HL-60/S4 treated with retinoic acid at 250 ng/mL for 4 days and 3 days (cell line): ENCODE results near the gene MACROH2A2.
"Not testable (repeated sequence)": the region's sequence is repeated elsewhere in the genome, so short reads cannot be mapped to it uniquely, and the experiment has no call there.

Experiments used
- in situ Hi-C: fragments of 300-500 bp; cut with MboI; formaldehyde crosslinking; loops from 2 replicates; pipeline ENCODE4 v1.7.0; 2022; ENCODE audit warnings: low sequenced_read_pairs

The MACROH2A2 gene

GRCh38 chr10:70066190-70066589, 13.5 kb downstream of the MACROH2A2 start:
- in situ Hi-C loops, result no loop called here

- in situ Hi-C loops, result no loop called here
These were observed 14.9 kb downstream of the MACROH2A2 start for GRCh38 chr10:70067586-70067985.

DNA sequence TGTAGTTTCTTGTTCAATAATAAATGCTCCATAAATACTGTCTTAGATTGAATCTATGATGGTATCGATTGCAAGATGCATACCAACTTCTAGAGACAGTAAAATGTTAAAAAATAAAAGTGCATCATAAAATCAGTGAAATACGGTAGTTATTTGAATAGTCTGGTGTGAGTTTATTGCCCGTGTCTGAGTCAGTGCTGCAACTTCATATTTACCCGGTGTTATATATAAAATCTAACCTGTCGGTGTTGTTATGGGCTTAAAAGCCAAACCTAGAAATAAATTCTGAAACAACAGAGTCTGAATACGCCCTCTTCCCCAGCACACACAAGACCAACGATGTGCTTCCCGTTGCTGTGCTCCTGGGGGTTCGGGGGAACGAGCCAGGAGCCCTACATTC, 16.3 kb downstream of the MACROH2A2 start:
- in situ Hi-C loops, result no loop called here

- in situ Hi-C loops, result no loop called here
These were observed 16.7 kb downstream of the MACROH2A2 start for GRCh38 chr10:70069346-70069745.

DNA sequence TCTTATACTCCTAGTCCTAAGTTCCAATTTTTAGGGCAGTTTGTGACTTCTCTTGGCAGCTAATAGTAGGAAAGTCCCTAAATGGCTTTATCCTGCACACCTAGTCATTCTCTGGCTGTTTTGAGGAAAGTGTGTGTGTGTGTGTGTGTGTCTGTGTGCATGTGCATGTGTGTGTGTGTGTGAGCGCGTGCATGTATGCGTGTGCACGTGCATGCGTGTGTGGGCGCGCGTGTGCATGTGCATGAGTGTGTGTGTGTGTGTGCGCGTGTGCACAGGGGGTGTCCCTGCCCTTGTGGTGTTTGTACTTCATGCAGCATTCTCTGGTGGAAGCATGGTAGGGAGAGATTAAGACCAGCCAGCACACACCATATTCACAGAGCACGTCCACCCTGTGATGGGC, 18.2 kb downstream of the MACROH2A2 start:
- in situ Hi-C loops, result no loop called here

- in situ Hi-C loops, result no loop called here
These were observed 21.5 kb downstream of the MACROH2A2 start for GRCh38 chr10:70074165-70074564.

DNA sequence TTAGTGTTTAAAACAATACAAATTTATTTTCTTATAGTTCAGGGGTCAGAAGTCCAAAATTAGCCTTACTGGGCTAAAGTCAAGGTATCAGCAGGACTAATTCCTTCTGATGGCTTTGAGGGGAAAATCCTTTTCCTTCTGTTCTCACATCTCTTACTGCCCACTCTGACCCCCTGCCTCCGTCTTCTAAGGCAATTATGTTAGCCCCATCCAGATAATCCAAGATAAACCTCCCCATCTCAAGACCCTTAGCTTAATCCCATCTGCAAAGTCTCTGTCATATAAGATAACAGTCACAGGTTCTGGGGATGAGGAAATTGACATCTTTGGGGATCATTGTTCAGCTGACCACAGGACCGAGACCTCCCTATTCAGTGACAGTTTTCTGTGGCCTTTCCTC, 22.3 kb downstream of the MACROH2A2 start:
- in situ Hi-C loops, result no loop called here

DNA sequence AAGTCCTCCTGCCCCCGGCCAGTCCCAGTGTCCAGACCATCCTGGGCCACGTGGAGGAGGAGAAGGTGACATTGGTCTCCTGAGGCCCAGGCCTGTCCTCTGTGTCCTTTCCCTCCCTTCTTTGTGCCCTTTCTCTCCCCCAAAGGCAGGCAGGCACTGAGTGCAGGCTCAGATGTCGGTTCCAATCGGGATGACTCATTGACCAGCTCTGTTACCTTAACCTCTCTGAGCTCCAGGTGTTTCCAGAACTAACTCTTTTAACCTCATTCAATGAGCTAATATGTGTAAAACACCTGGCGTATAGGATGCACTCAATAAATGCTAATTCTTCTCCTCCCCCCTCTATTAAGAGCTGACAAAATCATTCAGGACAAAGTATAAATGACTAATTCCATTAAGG, 25.7 kb downstream of the MACROH2A2 start:
- in situ Hi-C loops, result no loop called here

DNA sequence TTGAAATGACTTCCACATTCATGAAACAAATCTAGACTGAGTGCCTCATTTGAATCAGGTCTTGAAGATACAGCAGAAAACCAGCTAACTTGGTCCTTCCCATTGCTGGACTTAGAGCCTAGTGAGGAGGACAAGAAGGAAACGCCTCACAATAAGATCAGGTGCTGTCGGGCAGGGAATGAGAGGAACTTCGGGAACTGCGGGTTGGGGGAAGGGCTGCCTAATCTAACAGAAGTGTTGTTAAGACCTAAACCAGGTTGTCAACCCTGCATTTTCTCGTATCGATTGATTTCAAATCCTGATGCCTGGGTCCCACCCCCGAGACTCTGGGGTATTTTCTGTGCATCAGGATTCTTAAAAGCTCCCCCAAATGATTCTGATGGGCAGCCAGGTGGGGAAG, 26.3 kb downstream of the MACROH2A2 start:
- in situ Hi-C loops, result no loop called here

- in situ Hi-C loops, result not testable (repeated sequence)
These were observed 28.1 kb downstream of the MACROH2A2 start for GRCh38 chr10:70080789-70081188.

- in situ Hi-C loops, result no loop called here
These were observed 31.5 kb downstream of the MACROH2A2 start for GRCh38 chr10:70084189-70084588.

DNA sequence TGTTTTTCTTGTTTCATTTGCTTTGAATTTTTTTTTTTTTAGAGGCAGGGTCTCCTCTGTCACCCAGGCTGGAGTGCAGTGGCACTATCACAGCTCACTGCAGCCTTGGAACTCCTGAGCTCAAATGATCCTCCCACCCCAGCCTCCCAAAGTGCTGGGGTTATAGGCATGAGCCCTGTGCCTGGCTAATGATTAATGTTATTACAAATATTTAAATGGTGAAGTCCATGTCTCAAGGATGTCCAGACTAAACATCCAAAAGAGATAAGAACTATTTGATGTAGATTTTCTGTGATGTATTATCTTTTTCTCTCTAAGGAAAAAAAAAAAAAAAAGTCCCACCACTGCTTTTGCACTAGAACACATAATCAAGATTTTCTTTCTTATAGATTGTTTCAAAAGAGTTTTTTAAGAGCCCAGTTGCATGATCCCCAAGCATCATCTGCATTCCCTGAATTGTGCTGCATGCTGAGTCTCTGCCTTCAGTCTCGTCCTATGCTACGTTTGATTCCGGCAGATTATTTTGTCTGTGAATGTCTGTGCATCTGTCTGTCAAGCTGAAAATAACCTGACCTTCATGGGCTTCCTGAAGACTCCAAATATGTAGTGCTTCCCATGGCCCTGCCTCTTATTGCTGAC, 33.4 kb downstream of the MACROH2A2 start:
- in situ Hi-C loops, result no loop called here

DNA sequence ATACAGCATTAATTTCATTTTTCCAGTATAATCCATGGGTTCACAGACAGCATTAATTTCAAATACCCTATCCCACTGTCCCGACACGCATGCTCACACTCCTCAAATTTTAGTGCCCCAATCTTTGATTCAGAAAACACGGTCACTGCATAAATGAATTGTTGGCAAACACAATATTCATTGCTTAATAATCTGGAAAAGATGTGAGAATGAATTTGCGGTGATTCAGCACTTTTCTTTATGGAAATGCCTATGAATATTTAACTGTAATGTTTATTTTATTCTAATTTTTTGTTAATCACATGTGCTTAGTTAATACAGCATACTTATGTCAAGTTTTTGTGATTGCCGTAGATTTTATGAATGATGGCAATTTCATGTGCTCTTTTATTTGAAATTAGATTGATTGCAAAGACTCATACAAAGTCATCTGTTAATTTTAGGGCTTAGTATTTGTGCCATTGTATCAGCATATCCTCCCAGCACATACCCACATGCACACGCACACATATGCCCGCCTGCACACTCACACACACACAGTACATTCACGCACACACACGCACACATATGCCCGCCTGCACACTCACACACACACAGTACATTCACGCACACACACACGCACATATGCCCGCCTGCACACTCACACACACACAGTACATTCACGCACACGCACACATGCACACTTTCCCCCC, 35.1 kb downstream of the MACROH2A2 start:
- in situ Hi-C loops, result no loop called here

- in situ Hi-C loops, result no loop called here
These were observed 35.7 kb downstream of the MACROH2A2 start for GRCh38 chr10:70088308-70088698.

- in situ Hi-C loops, result no loop called here
These were observed 37.4 kb downstream of the MACROH2A2 start for GRCh38 chr10:70090013-70090412.

DNA sequence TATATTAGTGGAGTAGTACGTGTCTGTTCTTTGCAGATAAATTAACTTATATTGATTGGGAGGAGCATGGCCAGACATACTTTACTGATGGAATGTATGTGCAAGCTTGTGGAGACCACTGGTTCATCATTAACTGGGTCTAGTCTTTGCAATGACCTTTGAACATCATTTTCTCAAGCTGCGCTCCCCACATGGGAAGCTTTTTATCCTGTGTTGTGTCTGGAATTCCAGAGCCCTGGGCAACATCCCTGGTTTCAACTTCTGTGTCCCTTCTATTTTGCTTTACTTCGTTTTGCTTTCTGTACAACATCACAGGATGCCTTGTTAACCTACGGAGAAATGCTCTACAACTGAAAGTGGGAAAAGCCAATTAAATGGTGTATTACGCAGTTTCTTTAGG, 38.3 kb downstream of the MACROH2A2 start:
- in situ Hi-C loops, result no loop called here

- in situ Hi-C loops, result no loop called here
These were observed 39.7 kb downstream of the MACROH2A2 start for GRCh38 chr10:70092389-70092718.

DNA sequence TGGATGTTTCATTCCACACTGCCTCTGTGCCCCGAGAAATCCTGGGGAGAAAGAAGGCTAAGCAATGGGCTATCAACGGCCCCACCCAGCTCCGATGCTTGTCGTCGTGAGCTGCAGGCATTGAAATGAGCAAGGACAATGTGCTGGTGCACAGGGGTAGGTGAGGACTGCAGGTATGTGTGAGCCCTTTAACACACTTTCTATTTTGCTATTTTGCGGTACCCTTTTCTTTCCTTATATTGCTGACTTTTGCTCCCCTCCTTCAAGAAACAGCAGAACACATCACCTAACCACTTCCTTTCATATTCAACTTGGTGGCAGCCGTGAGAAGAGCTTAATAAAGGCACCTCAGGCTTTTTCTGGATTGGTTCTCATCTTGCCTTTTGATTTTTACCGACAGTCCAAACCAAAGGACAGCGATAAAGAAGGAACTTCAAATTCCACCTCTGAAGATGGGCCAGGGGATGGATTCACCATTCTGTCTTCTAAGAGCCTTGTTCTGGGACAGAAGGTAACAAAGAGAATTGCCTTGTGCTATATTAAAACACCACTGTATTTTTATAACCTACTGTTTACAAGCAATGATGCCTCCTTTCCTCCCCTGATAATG, 40.8 kb downstream of the MACROH2A2 start:
- in situ Hi-C loops, result no loop called here

- in situ Hi-C loops, result no loop called here
These were observed 41.6 kb downstream of the MACROH2A2 start for GRCh38 chr10:70094250-70094649.

DNA sequence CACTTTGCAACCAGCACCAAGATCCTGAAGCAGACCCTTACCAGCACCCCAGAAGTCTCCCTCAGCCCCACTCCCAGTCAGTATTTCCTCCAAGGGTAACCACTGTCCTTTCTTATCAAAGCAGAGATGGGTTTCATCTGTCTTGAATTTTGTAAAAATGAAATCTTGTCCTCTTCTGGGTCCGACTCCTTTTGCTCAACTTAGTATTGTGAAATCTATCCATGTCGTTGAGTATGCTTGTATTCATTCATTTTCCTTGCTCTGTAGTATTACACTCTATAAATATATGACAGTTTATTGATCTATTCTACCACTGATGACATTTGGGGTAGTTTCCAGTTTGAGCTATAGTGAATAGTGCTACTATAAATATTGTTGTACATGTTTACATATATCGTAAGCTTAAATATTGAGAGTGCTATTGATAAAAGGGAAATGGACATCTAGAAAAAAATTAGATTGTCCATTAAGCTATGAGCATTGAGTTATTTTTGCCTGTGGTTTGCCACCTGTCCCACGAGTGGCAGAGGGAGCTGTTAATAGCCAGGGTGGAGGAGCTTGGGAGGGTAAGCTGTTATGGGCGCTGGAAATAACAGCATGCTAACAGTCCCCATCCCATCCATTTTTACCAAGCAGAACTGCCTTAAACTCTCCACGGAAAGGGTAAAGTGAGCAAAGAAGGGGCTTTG, 43.5 kb downstream of the MACROH2A2 start:
- in situ Hi-C loops, result no loop called here

DNA sequence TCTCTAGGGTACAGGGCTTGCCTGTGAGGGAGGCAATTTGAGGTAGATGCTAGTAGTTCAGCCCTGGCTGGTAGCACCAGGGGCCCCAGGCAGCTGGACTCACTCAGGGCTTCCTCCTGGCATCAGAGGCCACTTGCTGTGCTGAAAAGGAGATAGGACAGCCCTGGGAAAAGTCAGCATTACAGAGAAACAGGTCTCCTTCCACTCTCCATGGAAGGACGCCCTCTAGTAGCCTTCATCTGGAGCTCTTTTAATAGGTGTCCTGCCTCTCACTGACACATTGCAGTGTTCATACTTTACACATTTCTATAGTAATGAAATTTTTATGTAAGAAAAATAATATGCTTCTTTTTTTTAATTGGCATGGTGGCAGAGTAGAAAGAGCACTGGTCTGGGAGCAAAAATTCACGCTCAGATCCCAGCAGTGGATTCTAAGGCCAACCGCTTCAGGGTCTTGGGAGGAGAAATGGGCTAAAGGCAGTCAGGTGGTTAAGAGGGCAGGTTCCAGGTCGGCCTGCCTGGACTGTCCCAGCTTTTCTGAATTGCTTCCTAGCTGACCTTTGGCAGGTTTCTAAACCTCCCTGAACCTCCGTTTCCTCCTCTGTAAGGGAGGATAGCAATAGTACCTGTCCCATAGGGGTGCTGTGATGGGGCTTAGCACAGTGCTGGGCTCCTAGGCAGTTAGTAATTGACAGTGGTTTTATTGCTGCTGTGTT, 44.2 kb downstream of the MACROH2A2 start:
- in situ Hi-C loops, result no loop called here
